ENCODE results near the gene ADRA2B.

ADRA2B gene

GRCh38 chr2:96111823-96112500, 4.4 kb downstream of the ADRA2B start:
- TF ChIP-seq POLR2AphosphoS5 (IDR thresholded peaks at IDR 0.05; ENCODE audit: low read depth), result no peak
- no peak for DNase-seq (ENCODE audit: low read depth in 1 of 2, low spot score in 1 of 2)
- H3K27ac ChIP-seq (replicated peaks), result no peak overlapping the region
- H3K4me3 ChIP-seq (replicated peaks; ENCODE audit: insufficient read depth, low read length), result no peak overlapping the region
- peaks cover 7% of the 10 kb centered on the region for H3K27me3 ChIP-seq (ENCODE audit: insufficient read depth, poor library complexity, severe bottlenecking)

GRCh38 chr2:96111257-96111640, 5.1 kb downstream of the ADRA2B start:
- TF ChIP-seq SPI1 (IDR thresholded peaks at IDR 0.05; ENCODE audit: borderline replicate concordance, low read depth), result no peak
- no peak for TF ChIP-seq POLR2AphosphoS5 (IDR thresholded peaks at IDR 0.05; ENCODE audit: low read depth)
- no peak for TF ChIP-seq REST (IDR thresholded peaks at IDR 0.05; ENCODE audit: insufficient replicate concordance, low read depth)
- no peak for TF ChIP-seq CTCF (IDR thresholded peaks at IDR 0.05; ENCODE audit: insufficient read depth, low read length)
- TF ChIP-seq GABPA (IDR thresholded peaks at IDR 0.05; ENCODE audit: low read depth), result no peak
- H3K27me3 ChIP-seq (ENCODE audit: insufficient read depth, poor library complexity, severe bottlenecking), result peaks cover 5% of the 10 kb centered on the region
- H3K4me3 ChIP-seq (replicated peaks; ENCODE audit: insufficient read depth, low read length), result no peak overlapping the region
- no peak for DNase-seq (ENCODE audit: low read depth in 1 of 2, low spot score in 1 of 2)
- no peak overlapping the region for H3K27ac ChIP-seq (replicated peaks)

GRCh38 chr2:96110621-96111256, 5.6 kb downstream of the ADRA2B start:
- no peak for DNase-seq (ENCODE audit: low read depth in 1 of 2, low spot score in 1 of 2)
- no peak overlapping the region for H3K27ac ChIP-seq (replicated peaks)
- TF ChIP-seq GABPA (IDR thresholded peaks at IDR 0.05; ENCODE audit: low read depth), result no peak
- no peak for TF ChIP-seq SPI1 (IDR thresholded peaks at IDR 0.05; ENCODE audit: borderline replicate concordance, low read depth)
- TF ChIP-seq REST (IDR thresholded peaks at IDR 0.05; ENCODE audit: insufficient replicate concordance, low read depth), result no peak
- no peak for TF ChIP-seq POLR2AphosphoS5 (IDR thresholded peaks at IDR 0.05; ENCODE audit: low read depth)
- TF ChIP-seq CTCF (IDR thresholded peaks at IDR 0.05; ENCODE audit: insufficient read depth, low read length), result no peak
- peaks cover 2% of the 10 kb centered on the region for H3K27me3 ChIP-seq (ENCODE audit: insufficient read depth, poor library complexity, severe bottlenecking)
- no peak overlapping the region for H3K4me3 ChIP-seq (replicated peaks; ENCODE audit: insufficient read depth, low read length)

GRCh38 chr2:96109931-96110511, 6.3 kb downstream of the ADRA2B start:
- Histone ChIP-seq H3K27ac (replicated peaks) (no peak overlapping the region), H3K27me3 (ENCODE audit: insufficient read depth, poor library complexity, severe bottlenecking) (no peaks in the 10 kb centered on the region), H3K4me3 (replicated peaks; ENCODE audit: insufficient read depth, low read length) (no peak overlapping the region)
- TF ChIP-seq GABPA (IDR thresholded peaks at IDR 0.05; ENCODE audit: low read depth) (no peak), REST (IDR thresholded peaks at IDR 0.05; ENCODE audit: insufficient replicate concordance, low read depth) (no peak), POLR2AphosphoS5 (IDR thresholded peaks at IDR 0.05; ENCODE audit: low read depth) (no peak), CTCF (IDR thresholded peaks at IDR 0.05; ENCODE audit: insufficient read depth, low read length) (no peak)
- DNase-seq (ENCODE audit: low read depth in 1 of 2, low spot score in 1 of 2), result no peak

Measured in HL-60 (cell line).